IMR-90 (cell line): ENCODE data around the gene ATXN1. TPM values are rescaled to one million over a fixed set of nuclear protein-coding genes. Genes with fewer than 3 reads are reported as not detected.
A peak's percentile ranks its signal among the peaks of the same experiment; 100 is the strongest.

Source experiments
- ATAC-seq: fragments of 200-7000 bp; cut with Tn5 transposase; 2 replicates; pipeline ENCODE4 v1.9.1; 2020; ENCODE audit warnings: low read depth, mild to moderate bottlenecking, moderate library complexity
- BruUV-seq: library from RNA; stranded (reverse); fragments of 400-500 nt; replicated peaks from 2 replicates; lab custom pipeline; 2021; lab: Mats Ljungman, UMichigan
- CTCF ChIA-PET: fragments of 300-600 bp; formaldehyde crosslinking; extraction: SDS; loops from one replicate; lab custom pipeline; 2021; ENCODE audit warnings: antibody characterized with exemption; lab: Yijun Ruan, JAX
- POLR2A ChIA-PET: fragments of 300-600 bp; sonication (Branson Sonifier 250); formaldehyde crosslinking; loops from one replicate; lab custom pipeline; 2022; ENCODE audit warnings: antibody characterized with exemption; ENCODE audit not compliant: unreplicated experiment; lab: Charles Lee
- DNase-seq: peaks from one replicate; pipeline ENCODE4 v3.0.0; 2013
- H2AFZ ChIP-seq: replicated peaks from 2 replicates; pipeline ENCODE3; 2013; ENCODE audit warnings: low read length, mild to moderate bottlenecking; ENCODE audit not compliant: poor library complexity
- H2AK5ac ChIP-seq: 2 replicates; pipeline ENCODE4 v1.6.1; 2013; ENCODE audit warnings: low read depth, low read length, inconsistent platforms
- H2AK9ac ChIP-seq: replicated peaks from 2 replicates; pipeline ENCODE3; 2013; ENCODE audit warnings: mild to moderate bottlenecking, low read depth, low read length, moderate library complexity; ENCODE audit not compliant: poor library complexity
- H2BK120ac ChIP-seq: 2 replicates; pipeline ENCODE4 v1.6.1; 2013; ENCODE audit warnings: low read depth, low read length, inconsistent platforms
- H2BK15ac ChIP-seq: 3 replicates; pipeline ENCODE4 v1.6.1; 2013; ENCODE audit warnings: low read depth, low read length, inconsistent platforms
- H2BK20ac ChIP-seq: 2 replicates; pipeline ENCODE4 v1.6.1; 2013; ENCODE audit warnings: low read depth, mild to moderate bottlenecking, inconsistent platforms, low read length, moderate library complexity
- H2BK5ac ChIP-seq: 2 replicates; pipeline ENCODE4 v1.6.1; 2013; ENCODE audit warnings: mild to moderate bottlenecking, low read depth, low read length, inconsistent platforms; ENCODE audit not compliant: poor library complexity, severe bottlenecking
- H3K14ac ChIP-seq: replicated peaks from 2 replicates; pipeline ENCODE4 v1.6.1; 2013; ENCODE audit warnings: low read depth, low read length, inconsistent platforms
- H3K18ac ChIP-seq: 2 replicates; pipeline ENCODE4 v1.6.1; 2013; ENCODE audit warnings: low read depth, low read length, control low read depth
- H3K23ac ChIP-seq: 2 replicates; pipeline ENCODE4 v1.6.1; 2013; ENCODE audit warnings: low read depth, low read length, inconsistent platforms
- H3K27ac ChIP-seq: 2 replicates; pipeline ENCODE4 v1.5.1; 2013; ENCODE audit warnings: mild to moderate bottlenecking, control low read depth, low read length; ENCODE audit not compliant: insufficient read depth
- H3K27me3 ChIP-seq: 2 replicates; pipeline ENCODE4 v1.6.1; 2013; ENCODE audit warnings: low read length; ENCODE audit not compliant: control insufficient read depth, insufficient read depth
- H3K36me3 ChIP-seq: 2 replicates; pipeline ENCODE4 v1.6.1; 2013; ENCODE audit warnings: low read length, mixed read lengths; ENCODE audit not compliant: control insufficient read depth, insufficient read depth
- H3K4ac ChIP-seq: 2 replicates; pipeline ENCODE4 v1.6.1; 2013; ENCODE audit warnings: low read depth, low read length, inconsistent platforms
- H3K4me1 ChIP-seq: 2 replicates; pipeline ENCODE4 v1.6.1; 2013; ENCODE audit warnings: low read length, mixed read lengths; ENCODE audit not compliant: control insufficient read depth, insufficient read depth
- H3K4me2 ChIP-seq: 2 replicates; pipeline ENCODE4 v1.6.1; 2013; ENCODE audit warnings: low read depth, mild to moderate bottlenecking, control low read depth, low read length, moderate library complexity
- H3K4me3 ChIP-seq: 2 replicates; pipeline ENCODE4 v1.5.1; 2013; ENCODE audit warnings: low read depth, mild to moderate bottlenecking, control low read depth, low read length, moderate library complexity; ENCODE audit not compliant: insufficient read depth
- H3K56ac ChIP-seq: 2 replicates; pipeline ENCODE4 v1.6.1; 2013; ENCODE audit warnings: low read length, inconsistent platforms; ENCODE audit not compliant: insufficient read depth; ENCODE audit errors: extremely low read depth
- H3K79me1 ChIP-seq, 2 experiments: 2 replicates each; pipeline ENCODE4 v1.6.1; 2013; ENCODE audit warnings: low read length in 2 of 2, inconsistent platforms in 1 of 2, low read depth in 1 of 2
- H3K9ac ChIP-seq: 2 replicates; pipeline ENCODE4 v1.6.1; 2013; ENCODE audit warnings: low read depth, low read length, control low read depth
- H3K9me1 ChIP-seq: 2 replicates; pipeline ENCODE4 v1.6.1; 2013; ENCODE audit warnings: low read length, inconsistent platforms; ENCODE audit not compliant: insufficient read depth
- H3K9me3 ChIP-seq: 2 replicates; pipeline ENCODE4 v1.6.1; 2013; ENCODE audit warnings: low read length; ENCODE audit not compliant: control insufficient read depth, insufficient read depth
- H4K20me1 ChIP-seq: 2 replicates; pipeline ENCODE4 v1.6.1; 2013; ENCODE audit warnings: low read length, inconsistent platforms; ENCODE audit not compliant: insufficient read depth
- H4K5ac ChIP-seq: 2 replicates; pipeline ENCODE4 v1.6.1; 2013; ENCODE audit warnings: mild to moderate bottlenecking, low read depth, low read length, control low read depth
- H4K8ac ChIP-seq, 2 experiments: 2 replicates each; pipeline ENCODE4 v1.6.1; 2013; ENCODE audit warnings: low read depth in 2 of 2, low read length in 2 of 2, control low read depth in 1 of 2, inconsistent platforms in 1 of 2
- H4K91ac ChIP-seq: 2 replicates; pipeline ENCODE4 v1.6.1; 2013; ENCODE audit warnings: low read depth, low read length, inconsistent platforms; ENCODE audit not compliant: insufficient read depth
- CHD1 ChIP-seq: IDR thresholded peaks from 2 replicates; pipeline ENCODE4 v1.6.1; 2012; ENCODE audit warnings: low read depth, low read length, improper control_type of control experiment
- CTCF ChIP-seq: conservative IDR thresholded peaks from 2 replicates; pipeline ENCODE4 v1.5.1; 2012; ENCODE audit warnings: mild to moderate bottlenecking, low read depth, low read length, improper control_type of control experiment
- ELK1 ChIP-seq: fragments of 150-350 bp; IDR thresholded peaks from 2 replicates; pipeline ENCODE4 v1.6.1; 2016; ENCODE audit warnings: low read depth, mild to moderate bottlenecking, low read length, moderate library complexity, borderline replicate concordance
- MAFK ChIP-seq: IDR thresholded peaks from 2 replicates; pipeline ENCODE4 v1.6.1; 2012; ENCODE audit warnings: low read depth, low read length, improper control_type of control experiment
- MXI1 ChIP-seq: IDR thresholded peaks from 2 replicates; pipeline ENCODE4 v1.6.1; 2012; ENCODE audit warnings: low read depth, mild to moderate bottlenecking, low read length, moderate library complexity, borderline replicate concordance
- RAD21 ChIP-seq: IDR thresholded peaks from 2 replicates; pipeline ENCODE4 v1.6.1; 2012; ENCODE audit warnings: low read length, improper control_type of control experiment
- RCOR1 ChIP-seq: IDR thresholded peaks from 2 replicates; pipeline ENCODE4 v1.6.1; 2012; ENCODE audit warnings: mild to moderate bottlenecking, low read length, improper control_type of control experiment; ENCODE audit not compliant: insufficient replicate concordance
- RFX5 ChIP-seq: IDR thresholded peaks from 2 replicates; pipeline ENCODE4 v1.8.0; 2012; ENCODE audit warnings: low read depth, mild to moderate bottlenecking, low read length, moderate library complexity
- WGBS, 2 experiments: methylation state at CpG; one replicate each; pipeline versions ENCODE4 v1.1.5 to v1.1.7; 2013; ENCODE audit warnings: missing lambda C conversion rate in 2 of 2; ENCODE audit not compliant: insufficient read length in 1 of 2; ENCODE audit errors: extremely low coverage in 2 of 2; 5-methylcytosine and 5-hydroxymethylcytosine counted together
- dilution Hi-C: fragments of 300-500 bp; cut with HindIII; formaldehyde crosslinking; loops from one replicate; pipeline ENCODE4 v1.14.3; 2018; ENCODE audit warnings: low sequenced_read_pairs; ENCODE audit not compliant: unreplicated experiment
- in situ Hi-C: fragments of 300-500 bp; cut with MboI; formaldehyde crosslinking; loops from 3 replicates; pipeline ENCODE4 v1.14.3; 2019; ENCODE audit warnings: low sequenced_read_pairs, inconsistent platforms, mixed read lengths
- intact Hi-C: fragments of 100-400 bp; cut with micrococcal nuclease; formaldehyde crosslinking; loops from 2 replicates; pipeline ENCODE4 v1.10.0; 2022
- polyA plus RNA-seq, 3 experiments: library from polyadenylated mRNA; depleted of rRNA; stranded (reverse); fragments of >200 nt; gene quantifications; 2 replicates each; pipeline ENCODE4 v1.2.3, GENCODE V29; 2012; ENCODE audit warnings: low replicate concordance in 1 of 3
- total RNA-seq: library from RNA; depleted of rRNA; stranded (reverse); fragments of >200 nt; gene quantifications from 2 replicates; pipeline ENCODE4 v1.2.3, GENCODE V29; 2012
- TF ChIP-seq, protein P1 (sequence below): fragments of 150-350 bp; IDR thresholded peaks from 2 replicates; pipeline ENCODE4 v1.6.1; 2017; ENCODE audit warnings: mild to moderate bottlenecking, antibody characterized with exemption, low read length, low read depth

Gene ATXN1
- total and polyA plus RNA-seq, 2 of the 4 experiments (the other 2 are of a cell fraction): 7.3 to 11.1 TPM

DNA sequence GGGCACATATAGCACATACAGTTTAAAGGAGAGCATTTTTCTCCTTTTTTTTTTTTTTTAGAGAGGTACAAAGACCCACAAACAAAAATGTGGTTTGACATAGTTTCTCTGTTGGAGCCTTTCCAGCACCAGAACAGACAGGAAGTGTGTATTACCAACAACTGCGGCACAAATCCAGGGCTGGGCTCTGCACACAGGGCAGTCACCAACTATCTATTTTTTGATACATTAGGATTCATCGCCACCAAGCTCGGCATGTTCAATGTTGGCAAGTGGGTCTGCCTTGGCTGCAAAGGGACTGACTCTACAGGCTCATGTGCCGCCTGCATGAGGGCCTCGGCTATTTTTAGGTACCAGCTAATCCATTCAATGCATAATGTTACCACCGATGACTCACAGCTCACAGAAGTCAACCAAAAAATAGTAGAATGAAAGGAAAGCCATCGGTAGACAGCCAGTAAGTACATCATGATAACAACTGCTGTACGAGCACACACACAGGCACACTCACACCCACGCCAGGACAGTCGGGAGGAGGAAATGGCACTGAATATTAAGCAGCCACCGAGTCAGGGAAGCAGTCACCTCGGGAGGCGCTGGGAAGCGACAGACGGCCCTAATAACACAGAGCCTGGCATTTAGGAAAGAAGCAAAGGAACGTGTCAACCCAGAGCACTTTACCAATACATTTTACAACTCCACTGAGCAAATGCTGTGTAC lies 441.3 kb downstream of the ATXN1 start (continued):
- TF ChIP-seq MXI1: peak; percentile 58; the same call in 1 of the 2 replicates
- TF ChIP-seq CHD1: no peak

GRCh38 chr6:16318953-16319720 lies 442.1 kb downstream of the ATXN1 start:
- 100% methylated on average over 1 of the region's 8 CpGs; no CpG with 5 or more reads in 1 of the 2 experiments for WGBS, 2 experiments
- intact Hi-C loops: no loop called here
- ATAC-seq: no peak
- TF ChIP-seq, protein P1, sequence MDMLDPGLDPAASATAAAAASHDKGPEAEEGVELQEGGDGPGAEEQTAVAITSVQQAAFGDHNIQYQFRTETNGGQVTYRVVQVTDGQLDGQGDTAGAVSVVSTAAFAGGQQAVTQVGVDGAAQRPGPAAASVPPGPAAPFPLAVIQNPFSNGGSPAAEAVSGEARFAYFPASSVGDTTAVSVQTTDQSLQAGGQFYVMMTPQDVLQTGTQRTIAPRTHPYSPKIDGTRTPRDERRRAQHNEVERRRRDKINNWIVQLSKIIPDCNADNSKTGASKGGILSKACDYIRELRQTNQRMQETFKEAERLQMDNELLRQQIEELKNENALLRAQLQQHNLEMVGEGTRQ: no peak
- no peak for TF ChIP-seq RCOR1
- no peak for TF ChIP-seq CHD1
- no peak for TF ChIP-seq ELK1
- no peak for TF ChIP-seq MAFK
- TF ChIP-seq RAD21: no peak
- TF ChIP-seq CTCF: no peak
- no peak for TF ChIP-seq RFX5

More at GRCh38 chr6:16318953-16319720, 442.1 kb downstream of the ATXN1 start:
- peak overlapping the region; percentile 51; the same call in 1 of the 2 replicates for H3K18ac ChIP-seq
- H2AFZ ChIP-seq: peak overlapping the region; percentile 39
- 0 out of 2 replicates have a peak overlapping the region, but pooled peaks have one; percentile 22 for H4K5ac ChIP-seq
- H3K4me1 ChIP-seq: peaks cover 24% of the 10 kb centered on the region
- H2BK5ac ChIP-seq: peak overlapping the region; percentile 75
- in situ Hi-C loops: no loop called here
- H3K4me3 ChIP-seq: no peak overlapping the region
- H2AK9ac ChIP-seq: peak overlapping the region; percentile 67
- peak overlapping the region; percentile 81 for H2AK5ac ChIP-seq
- dilution Hi-C loops: no loop called here
- H3K14ac ChIP-seq: peak overlapping the region; percentile 69
- peaks cover 34% of the 10 kb centered on the region for H4K20me1 ChIP-seq
- H3K9ac ChIP-seq: no peak overlapping the region
- BruUV-seq: no TSS peak
- peak overlapping the region; percentile 33 for H2BK120ac ChIP-seq
- peak overlapping the region; percentile 85; the same call in 1 of the 3 replicates for H2BK15ac ChIP-seq
- peak overlapping the region; percentile 62 for H3K27ac ChIP-seq
- peak overlapping the region in 1 of 2 experiments; percentile 67; a peak in 1 of 4 replicates for H4K8ac ChIP-seq
- H3K9me1 ChIP-seq: peaks cover 26% of the 10 kb centered on the region
- no peaks in the 10 kb centered on the region for H3K36me3 ChIP-seq
- no peak for DNase-seq
- H2BK20ac ChIP-seq: peak overlapping the region; percentile 51
- peak overlapping the region; percentile 73; the same call in 1 of the 2 replicates for H3K23ac ChIP-seq
- ChIA-PET CTCF (interaction anchor here (0.6 kb wide), 1 partner anchor 1476 kb away, joined by 4 read pairs; no protein-coding TSS in a partner anchor), POLR2A (interaction anchor here (0.6 kb wide), 1 partner anchor 1622 kb away, joined by 3 read pairs; no protein-coding TSS in a partner anchor)
- H3K79me1 ChIP-seq: peaks cover 4 to 32% of the 10 kb centered on the region in 2 experiments; a peak in 2 of 4 replicates
- H3K27me3 ChIP-seq: no peaks in the 10 kb centered on the region
- H3K4ac ChIP-seq: peak overlapping the region; percentile 86
- H3K56ac ChIP-seq: no peak overlapping the region
- H3K9me3 ChIP-seq: no peaks in the 10 kb centered on the region
- peak overlapping the region; percentile 80 for H4K91ac ChIP-seq
- no peak overlapping the region for H3K4me2 ChIP-seq
